SH-SY5Y (cell line): ENCODE results near the gene IL17D.

ENCODE experiments used
- GATA2 ChIP-seq: IDR thresholded peaks from 2 replicates; pipeline ENCODE4 v1.6.1; 2011; ENCODE audit warnings: mild to moderate bottlenecking, low read depth, low read length
- GATA3 ChIP-seq: IDR thresholded peaks from 2 replicates; pipeline ENCODE4 v1.6.1; 2011; ENCODE audit warnings: low read depth, mild to moderate bottlenecking, low read length, moderate library complexity

DNA sequence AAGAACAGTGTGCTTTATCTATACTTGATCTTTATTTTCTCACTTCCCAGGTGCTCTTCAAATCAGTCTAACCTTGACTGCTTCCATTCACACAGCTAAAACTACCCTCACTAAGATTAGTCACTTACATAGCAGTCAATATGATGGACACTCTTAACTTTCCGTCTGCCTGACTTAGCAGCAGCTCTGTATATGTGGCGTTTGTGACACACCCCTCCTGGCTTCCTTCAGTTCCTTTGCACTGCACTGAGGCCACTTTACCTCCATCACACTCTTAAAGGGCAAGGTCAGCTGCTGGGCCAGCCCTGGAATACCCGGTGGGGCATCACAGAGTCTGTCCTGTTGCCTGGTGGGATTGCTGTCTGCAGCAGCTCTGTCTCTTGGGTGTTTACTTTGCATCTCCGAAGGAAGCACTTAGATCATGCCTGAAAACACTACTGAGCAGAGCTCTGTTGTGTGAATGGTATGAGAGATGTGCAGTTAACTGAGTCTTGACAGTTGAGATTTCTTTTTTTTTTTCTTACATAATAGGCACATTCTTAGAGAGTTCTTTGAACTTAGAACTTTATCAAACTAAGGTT lies 35.6 kb upstream of the IL17D start:
- TF ChIP-seq GATA3 (no peak), GATA2 (no peak)
